A673 (cell line): Measurements from ENCODE around the gene CIBAR2. TPM values are rescaled to one million over a fixed set of nuclear protein-coding genes. Genes with fewer than 3 reads are reported as not detected.

Experiments used
- BruUV-seq: library from RNA; stranded (reverse); fragments of 400-500 nt; replicated peaks from 2 replicates; lab custom pipeline; 2021; lab: Mats Ljungman, UMichigan
- CTCF ChIA-PET: fragments of 300-600 bp; sonication (Branson Sonifier 250); formaldehyde crosslinking; loops from one replicate; lab custom pipeline; 2022; ENCODE audit warnings: antibody characterized with exemption; lab: Charles Lee
- POLR2A ChIA-PET: fragments of 300-600 bp; sonication (Branson Sonifier 250); formaldehyde crosslinking; loops from one replicate; lab custom pipeline; 2022; ENCODE audit warnings: antibody characterized with exemption; ENCODE audit not compliant: low non-redundant PET; lab: Charles Lee
- DNase-seq: peaks from one replicate; pipeline ENCODE4 v3.0.0-alpha.2; 2015; ENCODE audit warnings: low spot score
- H3K27ac ChIP-seq: fragments of 200-600 bp; sonication (generic); 2 replicates; pipeline ENCODE4 v1.5.1; 2016; ENCODE audit warnings: mixed run types, low read depth, mild to moderate bottlenecking, mixed read lengths, antibody characterized with exemption, low read length; ENCODE audit not compliant: poor library complexity, severe bottlenecking
- H3K27me3 ChIP-seq: fragments of 200-600 bp; sonication (generic); replicated peaks from 2 replicates; pipeline ENCODE4 v1.6.1; 2017; ENCODE audit warnings: mixed run types, low read depth, mild to moderate bottlenecking, mixed read lengths, antibody characterized with exemption, low read length; ENCODE audit not compliant: insufficient read depth, poor library complexity
- H3K36me3 ChIP-seq: fragments of 200-600 bp; sonication (generic); 2 replicates; pipeline ENCODE4 v1.6.1; 2016; ENCODE audit warnings: mixed run types, mild to moderate bottlenecking, mixed read lengths, antibody characterized with exemption, low read length; ENCODE audit not compliant: insufficient read depth, poor library complexity, severe bottlenecking
- H3K4me1 ChIP-seq: fragments of 200-600 bp; sonication (generic); 2 replicates; pipeline ENCODE4 v1.6.1; 2017; ENCODE audit warnings: mixed run types, mild to moderate bottlenecking, mixed read lengths, antibody characterized with exemption, low read length; ENCODE audit not compliant: insufficient read depth, poor library complexity, severe bottlenecking
- H3K4me3 ChIP-seq: fragments of 200-600 bp; sonication (generic); 2 replicates; pipeline ENCODE4 v1.5.1; 2016; ENCODE audit warnings: low read depth, mixed run types, mild to moderate bottlenecking, mixed read lengths, low read length; ENCODE audit not compliant: poor library complexity, severe bottlenecking
- H3K9me3 ChIP-seq: fragments of 200-600 bp; sonication (generic); 2 replicates; pipeline ENCODE4 v1.6.1; 2016; ENCODE audit warnings: mixed run types, low read depth, mild to moderate bottlenecking, mixed read lengths, antibody characterized with exemption, low read length; ENCODE audit not compliant: poor library complexity, severe bottlenecking
- CTCF ChIP-seq: fragments of 300-800, 200-600 bp; sonication (generic); conservative IDR thresholded peaks from 2 replicates; pipeline ENCODE4 v1.5.1; 2017; ENCODE audit warnings: low read depth, mild to moderate bottlenecking, antibody characterized with exemption, low read length, moderate library complexity, mixed read lengths
- EZH2 ChIP-seq: fragments of 200-600 bp; sonication (generic); IDR thresholded peaks from 2 replicates; pipeline ENCODE4 v1.6.1; 2017; ENCODE audit warnings: borderline replicate concordance, low read depth, mild to moderate bottlenecking, mixed read lengths, antibody characterized with exemption, low read length; ENCODE audit not compliant: poor library complexity, severe bottlenecking
- intact Hi-C: fragments of 100-400 bp; cut with micrococcal nuclease; formaldehyde crosslinking; loops from one replicate; pipeline ENCODE4 v1.10.0; 2022; ENCODE audit not compliant: unreplicated experiment
- total RNA-seq: library from RNA; stranded (reverse); gene quantifications from 2 replicates; pipeline ENCODE4 v1.2.3, GENCODE V29; 2021

Gene CIBAR2
- total RNA-seq, 1 experiment from 2014 or later = not detected

- ChIA-PET CTCF (interaction anchor here (0.6 to 1.3 kb wide), 13 partner anchors 12 to 499 kb away, joined by 3 to 9 read pairs (median 3); no protein-coding TSS in a partner anchor), POLR2A (no interaction called here)
- Histone ChIP-seq H3K4me3 (peak overlapping the region; percentile 18), H3K4me1 (peaks cover 4% of the 10 kb centered on the region), H3K27me3 (no peaks in the 10 kb centered on the region), H3K36me3 (no peaks in the 10 kb centered on the region), H3K27ac (peak overlapping the region; percentile 55), H3K9me3 (no peaks in the 10 kb centered on the region)
- peak; percentile 98 for TF ChIP-seq CTCF
- TF ChIP-seq EZH2 = no peak
- no TSS peak for BruUV-seq
- DNase-seq = peak; percentile 83
- intact Hi-C loops = loop anchor here (5.0 to 10.0 kb wide), 5 partner anchors 130 to 600 kb away; partner anchors contain the start of gene GSE1
These were observed 2.8 kb upstream of the CIBAR2 start for GRCh38 chr16:85114909-85115567.

- H3K27ac ChIP-seq = no peak overlapping the region
- no peak overlapping the region for H3K4me3 ChIP-seq
- POLR2A ChIA-PET = no interaction called here
- H3K36me3 ChIP-seq = no peaks in the 10 kb centered on the region
- no peak for DNase-seq
- CTCF ChIA-PET = interaction anchor here (1.2 kb wide), 1 partner anchor 131 kb away, joined by 5 read pairs; no protein-coding TSS in a partner anchor
- intact Hi-C loops = loop anchor here (10.0 kb wide), 3 partner anchors 131 to 601 kb away; no protein-coding TSS in a partner anchor
- H3K9me3 ChIP-seq = no peaks in the 10 kb centered on the region
- no peaks in the 10 kb centered on the region for H3K27me3 ChIP-seq
- BruUV-seq = no TSS peak
- TF ChIP-seq CTCF (no peak), EZH2 (no peak)
- H3K4me1 ChIP-seq = peaks cover 4% of the 10 kb centered on the region
These were observed 1.6 kb upstream of the CIBAR2 start for GRCh38 chr16:85113913-85114312.

DNA sequence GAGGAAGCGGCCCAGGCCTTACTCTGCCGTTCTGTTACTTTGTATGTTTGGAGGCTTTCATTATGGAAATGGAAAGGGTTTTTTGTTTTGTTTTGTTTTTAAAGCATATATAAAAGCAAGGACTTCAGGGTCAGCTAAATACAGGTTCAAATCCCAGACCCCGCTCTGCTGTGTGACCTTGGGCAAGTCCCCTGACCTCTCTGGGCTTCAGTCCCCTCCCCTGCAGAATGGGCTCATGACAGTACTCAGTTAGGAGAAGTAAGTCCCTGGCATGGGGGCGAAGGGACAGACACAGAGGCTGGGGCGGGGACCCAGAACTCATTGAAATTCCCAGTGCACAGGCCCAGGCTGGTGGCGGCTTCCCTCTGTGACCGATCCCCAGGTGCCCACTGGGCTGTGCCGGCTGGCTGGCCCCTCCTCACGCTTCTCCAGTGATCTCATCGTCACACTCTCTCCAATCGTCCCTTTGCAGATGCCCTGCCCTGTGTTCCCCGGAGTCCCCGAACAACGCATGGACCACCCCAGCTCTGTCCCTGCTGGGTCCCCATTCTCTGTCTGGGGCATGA lies 979 bp upstream of the CIBAR2 start:
- no TSS peak for BruUV-seq
- POLR2A ChIA-PET = no interaction called here
- no peaks in the 10 kb centered on the region for H3K36me3 ChIP-seq
- H3K27ac ChIP-seq = no peak overlapping the region
- peaks cover 4% of the 10 kb centered on the region for H3K4me1 ChIP-seq
- H3K9me3 ChIP-seq = no peaks in the 10 kb centered on the region
- intact Hi-C loops = loop anchor here (10.0 kb wide), 3 partner anchors 132 to 602 kb away; no protein-coding TSS in a partner anchor
- no peak for TF ChIP-seq CTCF
- TF ChIP-seq EZH2 = no peak
- H3K4me3 ChIP-seq = no peak overlapping the region
- CTCF ChIA-PET = no interaction called here
- DNase-seq = no peak
- H3K27me3 ChIP-seq = no peaks in the 10 kb centered on the region
